Liver (tissue), 9 donors: ENCODE data around the gene ADGRL2. TPM values are rescaled to one million over a fixed set of nuclear protein-coding genes. Genes with fewer than 3 reads are reported as not detected.

ENCODE experiments used
- DNase-seq: peaks from one replicate; pipeline ENCODE4 v3.0.0-alpha.2; 2017; ENCODE audit warnings: low spot score
- H3K27ac ChIP-seq, 2 donors: one replicate each; pipeline ENCODE4 v1.7.0; 2013; ENCODE audit warnings: inconsistent platforms in 2 of 2, low read length in 2 of 2, control low read depth in 1 of 2, low read depth in 1 of 2, mild to moderate bottlenecking in 1 of 2
- H3K27me3 ChIP-seq, 4 donors: one replicate each; pipeline versions ENCODE4 v1.6.1 to v1.7.0; 2013; ENCODE audit warnings: low read length in 3 of 4, inconsistent platforms in 1 of 4, mild to moderate bottlenecking in 1 of 4, moderate library complexity in 1 of 4; ENCODE audit not compliant: control insufficient read depth in 4 of 4, insufficient read depth in 4 of 4
- H3K36me3 ChIP-seq, 4 donors: one replicate each; pipeline versions ENCODE4 v1.6.1 to v1.7.0; 2013; ENCODE audit warnings: low read length in 3 of 4, mild to moderate bottlenecking in 3 of 4, low read depth in 1 of 4, moderate library complexity in 1 of 4; ENCODE audit not compliant: control insufficient read depth in 4 of 4, insufficient read depth in 3 of 4
- H3K4me1 ChIP-seq, 4 donors: one replicate each; pipeline versions ENCODE4 v1.6.1 to v1.7.0; 2013; ENCODE audit warnings: low read length in 3 of 4, mild to moderate bottlenecking in 3 of 4, moderate library complexity in 1 of 4; ENCODE audit not compliant: control insufficient read depth in 4 of 4, insufficient read depth in 4 of 4
- H3K4me3 ChIP-seq, 3 donors: one replicate each; pipeline versions ENCODE4 v1.6.1 to v1.7.0; 2013; ENCODE audit warnings: low read length in 3 of 3, control low read depth in 1 of 3, low read depth in 1 of 3, mild to moderate bottlenecking in 1 of 3
- H3K9ac ChIP-seq, 2 donors: one replicate each; pipeline ENCODE4 v1.7.0; 2013; ENCODE audit warnings: low read length in 2 of 2, mild to moderate bottlenecking in 2 of 2, moderate library complexity in 2 of 2, control low read depth in 1 of 2, low read depth in 1 of 2
- H3K9me3 ChIP-seq, 4 donors: one replicate each; pipeline versions ENCODE4 v1.6.1 to v1.7.0; 2013; ENCODE audit warnings: low read length in 3 of 4; ENCODE audit not compliant: control insufficient read depth in 4 of 4
- FOXA1 ChIP-seq: IDR thresholded peaks from 2 replicates; pipeline ENCODE4 v1.6.1; 2016; ENCODE audit warnings: antibody characterized with exemption
- FOXA2 ChIP-seq: IDR thresholded peaks from 2 replicates; pipeline ENCODE4 v1.6.1; 2016; ENCODE audit warnings: antibody characterized with exemption
- JUND ChIP-seq, 2 donors: IDR thresholded peaks; 2 replicates each; pipeline ENCODE4 v1.6.1; 2016; ENCODE audit warnings: antibody characterized with exemption in 2 of 2
- NR2F2 ChIP-seq: IDR thresholded peaks from 2 replicates; pipeline ENCODE4 v1.6.1; 2016; ENCODE audit warnings: antibody characterized with exemption
- RXRA ChIP-seq, 2 donors: IDR thresholded peaks; 2 replicates each; pipeline ENCODE4 v1.6.1; 2017 to 2018; ENCODE audit warnings: antibody characterized with exemption in 2 of 2, mild to moderate bottlenecking in 1 of 2
- YY1 ChIP-seq: IDR thresholded peaks from 2 replicates; pipeline ENCODE4 v1.6.1; 2016; ENCODE audit warnings: antibody characterized with exemption, mild to moderate bottlenecking
- WGBS: extraction: QIAGEN DNeasy Blood & Tissue Kit; methylation state at CpG from one replicate; pipeline ENCODE4 v1.1.7; 2013; 5-methylcytosine and 5-hydroxymethylcytosine counted together
- polyA plus RNA-seq, 2 donors: library from polyadenylated mRNA; stranded (reverse) in 1 of 2; unstranded in 1 of 2; fragments of 200-250 nt in 1 of 2; fragments of >200 nt in 1 of 2; fragmentation: Nextera tagmentation in 1 of 2; extraction: Ambion mirVana in 1 of 2; gene quantifications; one replicate each; pipeline versions ENCODE4 v1.2.1 to v1.2.3, GENCODE V29; 2013 to 2015
- total RNA-seq, 2 donors: library from RNA; depleted of rRNA; stranded (reverse); fragments of >200 nt; gene quantifications; one replicate each; pipeline ENCODE4 v1.2.3, GENCODE V29; 2014
- TF ChIP-seq, protein P1 (sequence below): IDR thresholded peaks from 2 replicates; pipeline ENCODE4 v1.6.1; 2016; ENCODE audit warnings: antibody characterized with exemption, mild to moderate bottlenecking
- TF ChIP-seq, protein P2 (sequence below): IDR thresholded peaks from 2 replicates; pipeline ENCODE4 v1.6.1; 2016; ENCODE audit warnings: antibody characterized with exemption
- TF ChIP-seq, protein P3 (sequence below): IDR thresholded peaks from 2 replicates; pipeline ENCODE4 v1.6.1; 2016; ENCODE audit warnings: antibody characterized with exemption
- TF ChIP-seq, protein P4 (sequence below): fragments of 150-350 bp; IDR thresholded peaks from 2 replicates; pipeline ENCODE4 v1.5.1; 2017; ENCODE audit warnings: improper control_type of control experiment, low read depth, low read length; ENCODE audit not compliant: missing input control
- donor health status: healthy.
- donor health status: healthy.
- donor health status: healthy.
- donor health status: healthy.
- donor health status: healthy.

ADGRL2 gene
- total and polyA plus RNA-seq, 4 donors, result 21.1 to 82.0 (median 31.7) TPM

DNA sequence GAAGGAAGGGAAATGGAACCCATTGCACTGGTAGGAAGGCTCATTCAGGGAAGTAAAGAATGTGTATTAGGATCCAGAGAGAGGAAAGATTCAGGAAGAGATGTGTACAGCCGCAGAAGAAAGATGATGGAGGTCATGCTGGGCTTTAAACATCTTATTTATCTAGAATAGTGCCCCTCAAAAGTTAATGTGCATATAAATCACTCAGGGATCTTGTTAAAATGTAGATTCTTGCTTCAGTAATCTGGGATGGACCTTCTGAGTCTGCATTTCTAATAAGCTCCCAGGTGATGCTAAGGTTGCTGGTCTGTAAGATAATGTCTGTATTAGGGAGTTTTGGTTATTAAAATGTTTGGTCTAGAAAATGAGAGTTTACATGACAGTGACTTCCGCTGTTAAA, 46.3 kb downstream of the ADGRL2 start (continued):
- TF ChIP-seq, protein P1, sequence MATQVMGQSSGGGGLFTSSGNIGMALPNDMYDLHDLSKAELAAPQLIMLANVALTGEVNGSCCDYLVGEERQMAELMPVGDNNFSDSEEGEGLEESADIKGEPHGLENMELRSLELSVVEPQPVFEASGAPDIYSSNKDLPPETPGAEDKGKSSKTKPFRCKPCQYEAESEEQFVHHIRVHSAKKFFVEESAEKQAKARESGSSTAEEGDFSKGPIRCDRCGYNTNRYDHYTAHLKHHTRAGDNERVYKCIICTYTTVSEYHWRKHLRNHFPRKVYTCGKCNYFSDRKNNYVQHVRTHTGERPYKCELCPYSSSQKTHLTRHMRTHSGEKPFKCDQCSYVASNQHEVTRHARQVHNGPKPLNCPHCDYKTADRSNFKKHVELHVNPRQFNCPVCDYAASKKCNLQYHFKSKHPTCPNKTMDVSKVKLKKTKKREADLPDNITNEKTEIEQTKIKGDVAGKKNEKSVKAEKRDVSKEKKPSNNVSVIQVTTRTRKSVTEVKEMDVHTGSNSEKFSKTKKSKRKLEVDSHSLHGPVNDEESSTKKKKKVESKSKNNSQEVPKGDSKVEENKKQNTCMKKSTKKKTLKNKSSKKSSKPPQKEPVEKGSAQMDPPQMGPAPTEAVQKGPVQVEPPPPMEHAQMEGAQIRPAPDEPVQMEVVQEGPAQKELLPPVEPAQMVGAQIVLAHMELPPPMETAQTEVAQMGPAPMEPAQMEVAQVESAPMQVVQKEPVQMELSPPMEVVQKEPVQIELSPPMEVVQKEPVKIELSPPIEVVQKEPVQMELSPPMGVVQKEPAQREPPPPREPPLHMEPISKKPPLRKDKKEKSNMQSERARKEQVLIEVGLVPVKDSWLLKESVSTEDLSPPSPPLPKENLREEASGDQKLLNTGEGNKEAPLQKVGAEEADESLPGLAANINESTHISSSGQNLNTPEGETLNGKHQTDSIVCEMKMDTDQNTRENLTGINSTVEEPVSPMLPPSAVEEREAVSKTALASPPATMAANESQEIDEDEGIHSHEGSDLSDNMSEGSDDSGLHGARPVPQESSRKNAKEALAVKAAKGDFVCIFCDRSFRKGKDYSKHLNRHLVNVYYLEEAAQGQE, result no peak
- TF ChIP-seq, protein P2, sequence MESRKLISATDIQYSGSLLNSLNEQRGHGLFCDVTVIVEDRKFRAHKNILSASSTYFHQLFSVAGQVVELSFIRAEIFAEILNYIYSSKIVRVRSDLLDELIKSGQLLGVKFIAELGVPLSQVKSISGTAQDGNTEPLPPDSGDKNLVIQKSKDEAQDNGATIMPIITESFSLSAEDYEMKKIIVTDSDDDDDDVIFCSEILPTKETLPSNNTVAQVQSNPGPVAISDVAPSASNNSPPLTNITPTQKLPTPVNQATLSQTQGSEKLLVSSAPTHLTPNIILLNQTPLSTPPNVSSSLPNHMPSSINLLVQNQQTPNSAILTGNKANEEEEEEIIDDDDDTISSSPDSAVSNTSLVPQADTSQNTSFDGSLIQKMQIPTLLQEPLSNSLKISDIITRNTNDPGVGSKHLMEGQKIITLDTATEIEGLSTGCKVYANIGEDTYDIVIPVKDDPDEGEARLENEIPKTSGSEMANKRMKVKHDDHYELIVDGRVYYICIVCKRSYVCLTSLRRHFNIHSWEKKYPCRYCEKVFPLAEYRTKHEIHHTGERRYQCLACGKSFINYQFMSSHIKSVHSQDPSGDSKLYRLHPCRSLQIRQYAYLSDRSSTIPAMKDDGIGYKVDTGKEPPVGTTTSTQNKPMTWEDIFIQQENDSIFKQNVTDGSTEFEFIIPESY, result no peak

DNA sequence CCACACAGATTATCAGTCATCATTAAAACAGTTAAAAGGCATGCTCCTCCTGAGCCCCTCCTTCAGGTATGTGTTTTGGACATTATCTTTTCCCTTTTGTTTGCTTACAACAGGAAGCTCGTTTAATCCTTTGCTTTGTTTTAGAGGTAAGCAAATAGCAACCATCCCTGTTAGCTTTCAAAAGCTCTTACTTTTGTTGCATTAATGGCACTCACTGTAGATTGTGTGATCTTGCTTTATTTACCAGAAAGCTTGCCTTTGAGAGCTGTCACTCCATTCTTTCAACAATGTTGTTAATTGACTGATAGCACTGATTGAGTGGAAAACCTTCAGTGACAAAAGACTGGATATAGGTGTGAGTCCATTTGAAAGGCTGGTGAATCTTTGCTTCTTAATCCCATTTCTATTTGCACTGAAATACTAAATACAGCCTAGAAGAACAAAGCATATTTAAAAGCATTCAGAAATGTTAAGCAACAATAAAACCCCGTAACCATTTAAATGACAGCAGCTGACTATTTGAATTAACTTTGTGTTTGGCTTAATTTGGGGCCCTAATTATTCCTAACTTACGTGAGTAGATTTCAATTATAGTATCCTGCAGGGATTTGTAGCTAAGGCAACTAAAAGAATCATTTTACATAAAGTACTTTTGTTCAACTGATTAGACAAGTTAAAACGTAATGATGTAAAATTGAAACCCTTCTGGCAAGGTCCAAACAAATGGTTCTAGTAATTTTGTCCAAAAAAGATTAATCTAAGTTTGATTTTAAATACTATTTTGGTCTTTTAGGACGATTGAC, 48.3 kb downstream of the ADGRL2 start:
- TF ChIP-seq RXRA (IDR thresholded peaks at IDR 0.05) (no peak), JUND (IDR thresholded peaks at IDR 0.05) (no peak), YY1 (no peak), NR2F2 (no peak), FOXA1 (no peak), FOXA2 (no peak)
- TF ChIP-seq, protein P3, sequence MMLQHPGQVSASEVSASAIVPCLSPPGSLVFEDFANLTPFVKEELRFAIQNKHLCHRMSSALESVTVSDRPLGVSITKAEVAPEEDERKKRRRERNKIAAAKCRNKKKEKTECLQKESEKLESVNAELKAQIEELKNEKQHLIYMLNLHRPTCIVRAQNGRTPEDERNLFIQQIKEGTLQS, result no peak
- TF ChIP-seq, protein P4, sequence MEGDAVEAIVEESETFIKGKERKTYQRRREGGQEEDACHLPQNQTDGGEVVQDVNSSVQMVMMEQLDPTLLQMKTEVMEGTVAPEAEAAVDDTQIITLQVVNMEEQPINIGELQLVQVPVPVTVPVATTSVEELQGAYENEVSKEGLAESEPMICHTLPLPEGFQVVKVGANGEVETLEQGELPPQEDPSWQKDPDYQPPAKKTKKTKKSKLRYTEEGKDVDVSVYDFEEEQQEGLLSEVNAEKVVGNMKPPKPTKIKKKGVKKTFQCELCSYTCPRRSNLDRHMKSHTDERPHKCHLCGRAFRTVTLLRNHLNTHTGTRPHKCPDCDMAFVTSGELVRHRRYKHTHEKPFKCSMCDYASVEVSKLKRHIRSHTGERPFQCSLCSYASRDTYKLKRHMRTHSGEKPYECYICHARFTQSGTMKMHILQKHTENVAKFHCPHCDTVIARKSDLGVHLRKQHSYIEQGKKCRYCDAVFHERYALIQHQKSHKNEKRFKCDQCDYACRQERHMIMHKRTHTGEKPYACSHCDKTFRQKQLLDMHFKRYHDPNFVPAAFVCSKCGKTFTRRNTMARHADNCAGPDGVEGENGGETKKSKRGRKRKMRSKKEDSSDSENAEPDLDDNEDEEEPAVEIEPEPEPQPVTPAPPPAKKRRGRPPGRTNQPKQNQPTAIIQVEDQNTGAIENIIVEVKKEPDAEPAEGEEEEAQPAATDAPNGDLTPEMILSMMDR, result no peak
- TF ChIP-seq, protein P2, result no peak
- peaks cover 0 to 8% (median under 1%) of the 10 kb centered on the region in 4 donors for H3K36me3 ChIP-seq
- 71% methylated on average over 5 of the region's 5 CpGs for WGBS

More for the DNA sequence above, 48.3 kb downstream of the ADGRL2 start:
- Histone ChIP-seq H3K4me1 (peaks cover 0 to 4% (median 0%) of the 10 kb centered on the region in 4 donors), H3K9ac (no peak overlapping the region), H3K27me3 (no peaks in the 10 kb centered on the region), H3K9me3 (no peaks in the 10 kb centered on the region), H3K4me3 (no peak overlapping the region), H3K27ac (no peak overlapping the region)
- DNase-seq, result no peak
